Astrocyte of the cerebellum (primary cell): ENCODE results near the gene DLK1.

Experiments
- DNase-seq: peaks from one replicate; pipeline ENCODE4 v3.0.0-alpha.2; 2011; ENCODE audit warnings: low read depth
- H3K4me3 ChIP-seq: 2 replicates; pipeline ENCODE4 v1.5.1; 2011; ENCODE audit warnings: mild to moderate bottlenecking, low read depth, low read length, moderate library complexity
- CTCF ChIP-seq: IDR thresholded peaks from 2 replicates; pipeline ENCODE4 v1.5.1; 2012; ENCODE audit warnings: low read length, low read depth, moderate library complexity, mild to moderate bottlenecking; ENCODE audit errors: missing control alignments
- in situ Hi-C: cut with HindIII; loops from 2 replicates; pipeline ENCODE4 v1.10.0; 2017; ENCODE audit warnings: low sequenced_read_pairs

The DLK1 gene

DNA sequence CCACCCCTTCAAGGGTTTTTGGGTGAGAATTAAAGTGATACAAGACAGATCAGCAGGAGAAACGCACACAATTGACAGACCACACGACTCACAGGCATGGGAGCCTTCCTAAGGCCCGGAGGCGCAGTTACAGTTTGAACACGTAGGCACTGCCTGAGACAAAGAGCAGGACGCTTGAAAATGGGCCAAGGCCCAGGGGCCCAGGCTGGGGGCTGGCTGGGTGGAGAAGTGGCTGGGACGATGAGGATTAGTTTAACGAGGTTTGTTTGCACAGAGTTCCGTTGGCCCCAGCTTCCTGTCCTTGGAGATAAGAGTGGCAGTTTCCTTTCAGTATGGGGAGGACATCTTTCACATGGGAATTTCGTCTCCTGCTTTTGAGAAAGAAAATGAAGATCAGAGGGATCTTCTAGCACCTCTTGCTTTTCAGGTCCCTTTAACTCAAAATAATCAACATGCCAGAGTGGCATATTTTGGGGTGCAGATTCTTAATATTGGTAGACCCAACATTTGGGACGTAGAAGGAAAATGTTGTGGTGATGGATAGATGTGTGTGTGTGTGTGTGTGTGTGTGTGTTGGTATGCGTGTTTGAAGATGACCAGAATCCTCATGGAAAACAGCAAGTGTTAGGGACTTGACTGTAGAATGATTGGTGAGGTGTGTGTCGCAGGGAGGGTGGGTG lies 44.6 kb downstream of the DLK1 start:
- TF ChIP-seq CTCF, result no peak
- no peak for DNase-seq
- in situ Hi-C loops, result no loop called here

DNA sequence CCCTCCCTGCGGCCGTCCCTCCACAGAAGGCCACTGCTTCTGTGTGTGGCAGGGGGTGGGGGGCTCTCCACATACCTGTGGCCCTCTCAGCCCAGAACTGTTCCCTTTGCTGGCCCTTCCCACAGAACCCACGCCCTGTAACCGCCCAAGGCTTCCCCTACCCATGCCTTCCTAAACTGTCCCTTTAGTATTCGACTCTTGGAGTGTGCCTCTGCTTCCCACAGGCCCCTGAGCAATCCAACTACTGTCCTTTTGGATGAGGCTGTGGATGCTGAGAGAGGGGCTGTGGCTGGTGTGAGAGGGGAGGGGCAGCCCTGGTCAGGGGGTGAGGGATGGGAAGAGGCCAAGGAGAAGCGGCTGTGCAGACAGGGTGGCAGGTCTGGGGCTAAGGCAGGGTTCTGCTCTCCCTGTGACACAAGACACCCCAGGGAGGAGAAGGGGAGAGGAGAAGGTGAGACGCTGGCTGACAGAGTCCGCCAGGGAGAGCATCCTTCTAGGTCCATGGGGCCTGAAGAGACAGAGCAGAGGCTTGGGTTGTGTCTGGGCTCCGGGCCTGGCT lies 46.0 kb downstream of the DLK1 start:
- no peak for DNase-seq
- in situ Hi-C loops, result no loop called here
- TF ChIP-seq CTCF, result no peak
- H3K4me3 ChIP-seq, result no peak overlapping the region

More for the DNA sequence above, 44.6 kb downstream of the DLK1 start:
- H3K4me3 ChIP-seq, result no peak overlapping the region

DNA sequence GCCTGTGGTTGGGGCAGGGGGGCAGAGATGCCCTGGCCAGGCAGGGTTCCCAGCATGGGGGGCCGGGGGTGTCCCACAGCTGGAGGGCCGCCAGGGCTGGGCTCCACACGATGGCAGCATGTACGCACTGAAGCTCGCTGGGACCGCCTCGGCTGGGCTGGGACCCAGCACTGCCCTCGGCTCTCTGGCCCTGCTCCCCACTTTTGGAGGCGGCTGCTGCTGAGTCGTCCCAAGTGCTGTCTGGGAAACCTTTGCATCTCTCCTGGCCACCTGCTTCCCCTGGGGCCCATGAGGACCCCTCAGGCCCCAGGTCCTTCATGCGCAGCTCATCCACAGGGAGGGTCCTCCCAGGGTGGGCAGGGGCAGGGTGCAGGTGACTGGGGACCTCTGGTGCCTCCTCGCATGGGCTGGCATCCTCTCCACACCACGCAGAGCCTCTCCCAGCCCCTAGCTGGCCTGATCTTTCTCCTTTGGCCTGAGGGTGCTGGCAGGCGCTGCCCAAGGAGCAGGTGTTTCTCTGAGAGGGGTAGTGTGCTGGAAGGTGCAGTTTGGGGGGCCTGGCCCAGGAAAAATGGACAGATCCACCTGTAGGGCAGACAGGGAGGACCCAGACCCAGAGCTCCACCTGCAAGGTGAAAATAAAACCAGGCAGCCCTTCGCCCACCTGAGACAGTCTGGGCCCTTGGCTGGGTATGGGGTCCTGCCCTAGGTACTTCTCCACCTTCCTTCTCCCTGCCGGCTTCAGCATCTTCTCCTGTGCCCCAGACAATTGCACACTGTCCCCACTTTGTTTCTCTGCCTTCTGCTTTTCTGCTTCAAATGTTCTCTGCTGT lies 46.9 kb downstream of the DLK1 start:
- TF ChIP-seq CTCF, result no peak
- DNase-seq, result no peak
- H3K4me3 ChIP-seq, result no peak overlapping the region
- in situ Hi-C loops, result no loop called here

GRCh38 chr14:100774164-100774537 lies 47.5 kb downstream of the DLK1 start:
- TF ChIP-seq CTCF, result no peak
- no peak overlapping the region for H3K4me3 ChIP-seq
- in situ Hi-C loops, result no loop called here
- no peak for DNase-seq

DNA sequence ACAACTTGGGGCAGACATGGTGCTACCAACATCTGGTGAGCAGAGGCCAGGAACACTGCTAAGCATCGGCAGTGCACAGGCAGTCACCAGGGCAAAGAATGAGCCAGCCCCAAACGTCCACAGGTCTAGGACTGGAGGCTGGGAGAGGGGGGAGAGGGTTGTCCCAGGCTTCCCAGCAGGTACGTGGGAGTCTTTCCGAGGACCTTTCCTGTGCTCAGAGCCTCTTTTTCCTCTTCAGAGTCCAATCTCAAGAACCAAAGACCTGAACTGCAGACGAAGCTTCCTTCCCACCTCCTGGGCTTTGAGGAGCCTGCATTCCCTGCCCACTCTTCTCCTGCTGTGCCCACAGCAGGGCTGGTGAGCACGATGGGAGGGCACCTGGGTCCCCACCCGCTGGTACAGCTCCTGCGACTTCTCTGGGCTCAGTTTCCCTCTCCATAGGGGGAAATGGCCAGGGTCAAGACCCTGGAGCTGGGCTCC lies 48.7 kb downstream of the DLK1 start:
- in situ Hi-C loops, result no loop called here
- DNase-seq, result no peak
- no peak overlapping the region for H3K4me3 ChIP-seq
- TF ChIP-seq CTCF, result no peak

DNA sequence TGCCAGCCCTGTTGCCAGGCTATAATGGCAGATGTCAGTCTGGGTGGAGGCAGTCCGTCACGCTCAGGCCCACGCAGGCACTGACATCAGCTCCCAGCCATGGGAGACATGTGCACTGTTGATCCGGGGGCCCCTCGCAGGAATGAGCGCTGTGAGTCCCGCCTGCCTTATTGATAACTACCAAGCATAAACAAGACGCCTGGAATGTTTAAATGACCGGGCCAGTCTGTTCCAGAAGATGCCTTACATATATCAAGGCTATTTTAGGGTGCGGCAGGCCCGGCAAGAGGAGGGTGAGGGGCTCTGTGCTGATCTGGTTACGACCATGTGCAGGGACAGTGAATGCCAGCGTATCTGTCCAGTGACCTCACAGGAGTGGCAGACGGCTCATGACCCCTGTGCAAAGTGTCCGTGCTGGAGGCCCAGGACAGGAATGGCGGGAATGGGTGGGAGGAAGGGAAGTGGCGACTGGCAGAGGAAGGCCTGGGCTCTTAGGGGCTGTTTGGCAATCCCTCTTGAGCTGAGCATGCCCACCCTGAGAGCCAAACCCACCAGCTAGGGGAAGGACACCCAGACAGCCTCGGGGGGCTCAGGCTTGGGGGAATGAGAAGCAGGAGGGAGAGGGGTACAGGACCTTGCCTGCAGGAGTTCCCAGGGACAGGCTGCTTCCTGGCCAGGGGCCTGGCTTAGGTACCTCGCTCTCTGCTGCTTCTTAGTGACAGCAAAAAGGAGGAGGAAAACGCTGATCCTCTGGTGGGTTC lies 49.3 kb downstream of the DLK1 start:
- DNase-seq, result no peak
- in situ Hi-C loops, result no loop called here
- TF ChIP-seq CTCF, result no peak
- H3K4me3 ChIP-seq, result no peak overlapping the region
